ENCODE measurements around the gene CFAP410.
A peak's percentile ranks its signal among the peaks of the same experiment; 100 is the strongest.

- no peak for TF ChIP-seq POLR2A (IDR thresholded peaks at IDR 0.05; ENCODE audit: insufficient read depth in 1 of 2, low read depth in 2 of 2, low read length in 2 of 2)
- TF ChIP-seq HOXA7 (CRISPR knock-in tag; IDR thresholded peaks at IDR 0.05) = no peak
- TF ChIP-seq CTCF (CRISPR knock-in tag; IDR thresholded peaks at IDR 0.05) = peak; percentile 40
- TF ChIP-seq TBP (CRISPR knock-in tag; IDR thresholded peaks at IDR 0.05) = no peak
- no peak for TF ChIP-seq SMARCE1 (IDR thresholded peaks at IDR 0.05; ENCODE audit: borderline replicate concordance)
- TF ChIP-seq TCF7 (IDR thresholded peaks at IDR 0.05; ENCODE audit: low read depth) = no peak
- no peak for TF ChIP-seq U2AF1 (optimal IDR thresholded peaks at IDR 0.05; ENCODE audit: low read depth, low read length)
- no peak for TF ChIP-seq NR2F2 (IDR thresholded peaks at IDR 0.05; ENCODE audit: borderline replicate concordance, low read depth)
Measured at GRCh38 chr21:44301141-44301540, 38.0 kb downstream of the CFAP410 start.
